Measurements from ENCODE around the gene NOP10. TPM values are rescaled to one million over a fixed set of nuclear protein-coding genes. Genes with fewer than 3 reads are reported as not detected.

NOP10 gene
- total RNA-seq, 1 donor from 2014 or later: 200 TPM

GRCh38 chr15:34329006-34329405, 13.9 kb downstream of the NOP10 start:
- DNase-seq (ENCODE audit: extremely low spot score, unreplicated experiment): no peak
- no peaks in the 10 kb centered on the region for H3K27me3 Mint-ChIP-seq (ENCODE audit: unreplicated experiment)
- peak overlapping the region; percentile 54 for H3K27ac Mint-ChIP-seq (ENCODE audit: unreplicated experiment)
- H3K9me3 Mint-ChIP-seq (ENCODE audit: unreplicated experiment): no peaks in the 10 kb centered on the region
- H3K4me3 Mint-ChIP-seq (ENCODE audit: unreplicated experiment): no peak overlapping the region
- peaks cover 27% of the 10 kb centered on the region for H3K4me1 Mint-ChIP-seq (ENCODE audit: unreplicated experiment)
- H3K36me3 Mint-ChIP-seq (ENCODE audit: unreplicated experiment): peaks cover 12% of the 10 kb centered on the region
- TF ChIP-seq, protein P1, sequence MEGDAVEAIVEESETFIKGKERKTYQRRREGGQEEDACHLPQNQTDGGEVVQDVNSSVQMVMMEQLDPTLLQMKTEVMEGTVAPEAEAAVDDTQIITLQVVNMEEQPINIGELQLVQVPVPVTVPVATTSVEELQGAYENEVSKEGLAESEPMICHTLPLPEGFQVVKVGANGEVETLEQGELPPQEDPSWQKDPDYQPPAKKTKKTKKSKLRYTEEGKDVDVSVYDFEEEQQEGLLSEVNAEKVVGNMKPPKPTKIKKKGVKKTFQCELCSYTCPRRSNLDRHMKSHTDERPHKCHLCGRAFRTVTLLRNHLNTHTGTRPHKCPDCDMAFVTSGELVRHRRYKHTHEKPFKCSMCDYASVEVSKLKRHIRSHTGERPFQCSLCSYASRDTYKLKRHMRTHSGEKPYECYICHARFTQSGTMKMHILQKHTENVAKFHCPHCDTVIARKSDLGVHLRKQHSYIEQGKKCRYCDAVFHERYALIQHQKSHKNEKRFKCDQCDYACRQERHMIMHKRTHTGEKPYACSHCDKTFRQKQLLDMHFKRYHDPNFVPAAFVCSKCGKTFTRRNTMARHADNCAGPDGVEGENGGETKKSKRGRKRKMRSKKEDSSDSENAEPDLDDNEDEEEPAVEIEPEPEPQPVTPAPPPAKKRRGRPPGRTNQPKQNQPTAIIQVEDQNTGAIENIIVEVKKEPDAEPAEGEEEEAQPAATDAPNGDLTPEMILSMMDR (IDR thresholded peaks at IDR 0.05): no peak

- no peak for DNase-seq (ENCODE audit: extremely low spot score, unreplicated experiment)
- peaks cover 14% of the 10 kb centered on the region for H3K36me3 Mint-ChIP-seq (ENCODE audit: unreplicated experiment)
- H3K4me1 Mint-ChIP-seq (ENCODE audit: unreplicated experiment): peaks cover 21% of the 10 kb centered on the region
- peaks cover 3% of the 10 kb centered on the region for H3K9me3 Mint-ChIP-seq (ENCODE audit: unreplicated experiment)
- no peak overlapping the region for H3K4me3 Mint-ChIP-seq (ENCODE audit: unreplicated experiment)
- H3K27ac Mint-ChIP-seq (ENCODE audit: unreplicated experiment): no peak overlapping the region
- no peaks in the 10 kb centered on the region for H3K27me3 Mint-ChIP-seq (ENCODE audit: unreplicated experiment)
- TF ChIP-seq, protein P1 (IDR thresholded peaks at IDR 0.05): no peak
These were observed 15.0 kb downstream of the NOP10 start for GRCh38 chr15:34327906-34328305.

- TF ChIP-seq, protein P1 (IDR thresholded peaks at IDR 0.05): no peak
- H3K36me3 Mint-ChIP-seq (ENCODE audit: unreplicated experiment): peaks cover 9% of the 10 kb centered on the region
- peaks cover 3% of the 10 kb centered on the region for H3K9me3 Mint-ChIP-seq (ENCODE audit: unreplicated experiment)
- H3K27me3 Mint-ChIP-seq (ENCODE audit: unreplicated experiment): no peaks in the 10 kb centered on the region
- H3K4me3 Mint-ChIP-seq (ENCODE audit: unreplicated experiment): no peak overlapping the region
- no peak overlapping the region for H3K27ac Mint-ChIP-seq (ENCODE audit: unreplicated experiment)
- H3K4me1 Mint-ChIP-seq (ENCODE audit: unreplicated experiment): peaks cover 14% of the 10 kb centered on the region
- DNase-seq (ENCODE audit: extremely low spot score, unreplicated experiment): no peak
These were observed 17.6 kb downstream of the NOP10 start for GRCh38 chr15:34325368-34325767.

- Mint-ChIP-seq H3K27me3 (ENCODE audit: unreplicated experiment) (no peaks in the 10 kb centered on the region), H3K36me3 (ENCODE audit: unreplicated experiment) (peaks cover 9% of the 10 kb centered on the region), H3K4me1 (ENCODE audit: unreplicated experiment) (peaks cover 11% of the 10 kb centered on the region), H3K9me3 (ENCODE audit: unreplicated experiment) (peaks cover 3% of the 10 kb centered on the region), H3K4me3 (ENCODE audit: unreplicated experiment) (no peak overlapping the region), H3K27ac (ENCODE audit: unreplicated experiment) (no peak overlapping the region)
- TF ChIP-seq, protein P1 (IDR thresholded peaks at IDR 0.05): no peak
- no peak for DNase-seq (ENCODE audit: extremely low spot score, unreplicated experiment)
These were observed 18.0 kb downstream of the NOP10 start for GRCh38 chr15:34324933-34325332.

DNA sequence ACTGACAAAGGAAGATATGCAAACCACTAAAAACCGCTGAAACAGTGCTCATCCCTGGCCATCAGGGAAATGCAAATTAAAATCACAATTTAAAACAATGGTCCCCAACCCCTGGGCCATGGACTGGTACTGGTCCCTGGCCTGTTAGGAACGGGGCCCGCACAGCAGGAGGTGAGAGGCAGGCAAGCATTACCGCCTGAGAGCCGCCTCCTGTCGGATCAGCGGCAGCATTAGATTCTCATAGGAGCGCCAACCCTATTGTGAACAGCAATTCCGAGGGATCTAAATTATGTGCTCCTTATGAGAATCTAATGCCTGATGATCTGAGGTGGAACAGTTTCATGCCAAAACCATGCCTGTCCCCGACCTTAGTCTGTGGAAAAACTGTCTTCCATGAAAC, 19.7 kb downstream of the NOP10 start:
- no peak overlapping the region for H3K27ac Mint-ChIP-seq (ENCODE audit: unreplicated experiment)
- no peak for DNase-seq (ENCODE audit: extremely low spot score, unreplicated experiment)
- H3K9me3 Mint-ChIP-seq (ENCODE audit: unreplicated experiment): peaks cover 3% of the 10 kb centered on the region
- TF ChIP-seq, protein P1 (IDR thresholded peaks at IDR 0.05): no peak
- peaks cover 3% of the 10 kb centered on the region for H3K36me3 Mint-ChIP-seq (ENCODE audit: unreplicated experiment)
- no peak overlapping the region for H3K4me3 Mint-ChIP-seq (ENCODE audit: unreplicated experiment)
- H3K4me1 Mint-ChIP-seq (ENCODE audit: unreplicated experiment): peaks cover 11% of the 10 kb centered on the region
- H3K27me3 Mint-ChIP-seq (ENCODE audit: unreplicated experiment): no peaks in the 10 kb centered on the region

Measured in osteocyte (in vitro differentiated cells).